HFFc6 (cell line): ENCODE measurements around the gene MARF1. TPM values are rescaled to one million over a fixed set of nuclear protein-coding genes. Genes with fewer than 3 reads are reported as not detected.
"Not testable (repeated sequence)": the region's sequence is repeated elsewhere in the genome, so short reads cannot be mapped to it uniquely, and the experiment has no call there.

Source experiments
- DNase-seq: peaks from one replicate; pipeline ENCODE4 v3.0.0-alpha.2; 2018
- H3K27ac Mint-ChIP-seq: 2 replicates; pipeline ENCODE4 v1.8.0; 2020; ENCODE audit warnings: mild to moderate bottlenecking, mixed read lengths
- H3K27me3 Mint-ChIP-seq: 2 replicates; pipeline ENCODE4 v1.8.0; 2021; ENCODE audit warnings: mild to moderate bottlenecking, moderate library complexity, mixed read lengths; ENCODE audit not compliant: insufficient read depth
- H3K36me3 Mint-ChIP-seq: 2 replicates; pipeline ENCODE4 v1.8.0; 2021; ENCODE audit warnings: low read depth, mixed read lengths
- H3K4me1 Mint-ChIP-seq: 2 replicates; pipeline ENCODE4 v1.8.0; 2020; ENCODE audit warnings: low read depth, mixed read lengths
- H3K4me3 Mint-ChIP-seq: 2 replicates; pipeline ENCODE4 v1.8.0; 2020; ENCODE audit warnings: mild to moderate bottlenecking, moderate library complexity, mixed read lengths
- H3K9me3 Mint-ChIP-seq: 2 replicates; pipeline ENCODE4 v1.8.0; 2020; ENCODE audit warnings: mild to moderate bottlenecking, mixed read lengths
- long read RNA-seq: library from polyadenylated mRNA; unstranded; transcript quantifications from one replicate; pipeline ENCODE4 v2.0.0, GENCODE V29; 2019
- total RNA-seq, 6 experiments: library from RNA; stranded (reverse); fragmentation: NEBNext Ultra II Directional; extraction: Animal tissue kit (Norgen Biotek cat#: 25700); gene quantifications; 2 replicates in 1 of 6; 3 replicates in 5 of 6; pipeline ENCODE4 v1.2.3, GENCODE V29; 2021
- TF ChIP-seq, protein P1 (sequence below): fragments of 200-600 bp; sonication (generic); IDR thresholded peaks from 2 replicates; pipeline ENCODE4 v1.5.0; 2021; ENCODE audit warnings: antibody characterized with exemption, mild to moderate bottlenecking

Gene MARF1, protein sequence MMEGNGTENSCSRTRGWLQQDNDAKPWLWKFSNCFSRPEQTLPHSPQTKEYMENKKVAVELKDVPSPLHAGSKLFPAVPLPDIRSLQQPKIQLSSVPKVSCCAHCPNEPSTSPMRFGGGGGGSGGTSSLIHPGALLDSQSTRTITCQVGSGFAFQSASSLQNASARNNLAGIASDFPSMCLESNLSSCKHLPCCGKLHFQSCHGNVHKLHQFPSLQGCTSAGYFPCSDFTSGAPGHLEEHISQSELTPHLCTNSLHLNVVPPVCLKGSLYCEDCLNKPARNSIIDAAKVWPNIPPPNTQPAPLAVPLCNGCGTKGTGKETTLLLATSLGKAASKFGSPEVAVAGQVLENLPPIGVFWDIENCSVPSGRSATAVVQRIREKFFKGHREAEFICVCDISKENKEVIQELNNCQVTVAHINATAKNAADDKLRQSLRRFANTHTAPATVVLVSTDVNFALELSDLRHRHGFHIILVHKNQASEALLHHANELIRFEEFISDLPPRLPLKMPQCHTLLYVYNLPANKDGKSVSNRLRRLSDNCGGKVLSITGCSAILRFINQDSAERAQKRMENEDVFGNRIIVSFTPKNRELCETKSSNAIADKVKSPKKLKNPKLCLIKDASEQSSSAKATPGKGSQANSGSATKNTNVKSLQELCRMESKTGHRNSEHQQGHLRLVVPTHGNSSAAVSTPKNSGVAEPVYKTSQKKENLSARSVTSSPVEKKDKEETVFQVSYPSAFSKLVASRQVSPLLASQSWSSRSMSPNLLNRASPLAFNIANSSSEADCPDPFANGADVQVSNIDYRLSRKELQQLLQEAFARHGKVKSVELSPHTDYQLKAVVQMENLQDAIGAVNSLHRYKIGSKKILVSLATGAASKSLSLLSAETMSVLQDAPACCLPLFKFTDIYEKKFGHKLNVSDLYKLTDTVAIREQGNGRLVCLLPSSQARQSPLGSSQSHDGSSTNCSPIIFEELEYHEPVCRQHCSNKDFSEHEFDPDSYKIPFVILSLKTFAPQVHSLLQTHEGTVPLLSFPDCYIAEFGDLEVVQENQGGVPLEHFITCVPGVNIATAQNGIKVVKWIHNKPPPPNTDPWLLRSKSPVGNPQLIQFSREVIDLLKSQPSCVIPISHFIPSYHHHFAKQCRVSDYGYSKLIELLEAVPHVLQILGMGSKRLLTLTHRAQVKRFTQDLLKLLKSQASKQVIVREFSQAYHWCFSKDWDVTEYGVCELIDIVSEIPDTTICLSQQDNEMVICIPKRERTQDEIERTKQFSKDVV (N-terminal part only)
- total RNA-seq: 10 to 100 TPM; 34.9 to 39.4 (median 38.5) TPM
- long read RNA-seq, partial matches to known transcripts: 5 of 7 reads
- long read RNA-seq, other reads (novel, unspliced or antisense): 2 of 7 reads

DNA sequence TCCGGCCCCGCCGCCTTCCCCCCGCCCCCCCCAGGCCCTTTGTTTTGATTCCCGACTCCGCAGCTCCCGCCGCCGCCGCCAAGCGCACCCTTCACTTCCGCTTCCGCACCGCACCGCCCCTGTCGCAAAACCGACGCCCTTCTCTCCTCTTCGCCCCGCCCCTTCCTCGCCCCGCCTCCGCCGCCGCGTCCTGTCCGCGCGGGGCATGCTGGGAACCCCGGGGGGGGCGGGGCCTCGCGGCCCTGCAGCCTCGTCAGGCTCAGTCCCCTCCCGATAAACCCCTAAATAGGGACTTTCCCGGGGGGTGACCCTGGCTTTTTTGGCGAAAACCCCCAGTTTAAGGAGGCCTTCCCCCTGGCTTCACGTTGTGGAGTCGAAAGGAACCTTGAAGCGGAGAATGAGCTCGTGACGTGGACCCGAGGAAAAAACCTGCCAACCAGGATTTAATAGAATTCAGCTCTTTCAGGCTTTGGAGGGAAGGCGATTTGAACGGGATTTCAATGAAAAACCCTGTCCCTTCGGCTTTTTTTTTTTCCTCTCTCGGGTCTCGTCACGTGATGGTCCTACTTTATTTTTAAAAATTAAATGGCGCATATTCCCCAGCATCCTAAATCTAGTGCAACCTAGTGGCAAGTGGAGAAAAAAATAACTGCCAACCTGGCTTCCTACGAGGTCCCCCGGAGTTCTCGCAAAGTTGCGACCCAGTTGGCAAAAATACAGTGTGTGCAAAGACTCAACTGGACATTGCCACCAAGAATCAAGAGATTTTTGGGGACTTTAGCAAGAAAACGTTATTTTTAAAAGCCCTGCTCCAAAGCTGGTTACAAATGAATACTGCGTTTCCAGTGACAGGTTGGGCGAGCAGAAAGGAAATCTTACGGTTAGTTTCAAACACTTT, at the start of gene MARF1:
Gene MARF1 (minus strand): TSS at position 107 of the 898 bp plus-strand sequence. CDS start 3,921 bp downstream, outside the sequence.
- Mint-ChIP-seq H3K36me3 (peaks cover 8% of the 10 kb centered on the region; the same call in 1 of the 2 replicates), H3K9me3 (no peaks in the 10 kb centered on the region), H3K27ac (peak within 1 kb of the TSS; percentile 98), H3K4me1 (peaks cover 47% of the 10 kb centered on the region), H3K4me3 (peak within 1 kb of the TSS; percentile 92), H3K27me3 (peaks cover 2% of the 10 kb centered on the region; the same call in 1 of the 2 replicates)
- peak; percentile 93 for DNase-seq
- TF ChIP-seq, protein P1, sequence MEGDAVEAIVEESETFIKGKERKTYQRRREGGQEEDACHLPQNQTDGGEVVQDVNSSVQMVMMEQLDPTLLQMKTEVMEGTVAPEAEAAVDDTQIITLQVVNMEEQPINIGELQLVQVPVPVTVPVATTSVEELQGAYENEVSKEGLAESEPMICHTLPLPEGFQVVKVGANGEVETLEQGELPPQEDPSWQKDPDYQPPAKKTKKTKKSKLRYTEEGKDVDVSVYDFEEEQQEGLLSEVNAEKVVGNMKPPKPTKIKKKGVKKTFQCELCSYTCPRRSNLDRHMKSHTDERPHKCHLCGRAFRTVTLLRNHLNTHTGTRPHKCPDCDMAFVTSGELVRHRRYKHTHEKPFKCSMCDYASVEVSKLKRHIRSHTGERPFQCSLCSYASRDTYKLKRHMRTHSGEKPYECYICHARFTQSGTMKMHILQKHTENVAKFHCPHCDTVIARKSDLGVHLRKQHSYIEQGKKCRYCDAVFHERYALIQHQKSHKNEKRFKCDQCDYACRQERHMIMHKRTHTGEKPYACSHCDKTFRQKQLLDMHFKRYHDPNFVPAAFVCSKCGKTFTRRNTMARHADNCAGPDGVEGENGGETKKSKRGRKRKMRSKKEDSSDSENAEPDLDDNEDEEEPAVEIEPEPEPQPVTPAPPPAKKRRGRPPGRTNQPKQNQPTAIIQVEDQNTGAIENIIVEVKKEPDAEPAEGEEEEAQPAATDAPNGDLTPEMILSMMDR: peak; percentile 72

- H3K27ac Mint-ChIP-seq, DNase-seq, H3K9me3 Mint-ChIP-seq, H3K27me3 Mint-ChIP-seq, H3K4me3 Mint-ChIP-seq: not testable (repeated sequence)
- peaks cover 41% of the 10 kb centered on the region for H3K36me3 Mint-ChIP-seq
- H3K4me1 Mint-ChIP-seq: peaks cover 29% of the 10 kb centered on the region
Observed at GRCh38 chr16:15692508-15692907, 49.6 kb upstream of the MARF1 start.

GRCh38 chr16:15691046-15691445, 48.1 kb upstream of the MARF1 start:
- Mint-ChIP-seq H3K9me3 (no peaks in the 10 kb centered on the region), H3K36me3 (peaks cover 41% of the 10 kb centered on the region), H3K27ac (0 out of 2 replicates have a peak overlapping the region, but pooled peaks have one; percentile 36), H3K27me3 (no peaks in the 10 kb centered on the region; the same call in 1 of the 2 replicates), H3K4me3 (no peak overlapping the region), H3K4me1 (peaks cover 29% of the 10 kb centered on the region)
- no peak for DNase-seq
- TF ChIP-seq, protein P1: no peak

GRCh38 chr16:15690296-15690695, 47.3 kb upstream of the MARF1 start:
- H3K4me1 Mint-ChIP-seq: peaks cover 29% of the 10 kb centered on the region
- peak overlapping the region; percentile 65 for H3K27ac Mint-ChIP-seq
- TF ChIP-seq, protein P1: no peak
- H3K4me3 Mint-ChIP-seq: no peak overlapping the region
- peaks cover 45% of the 10 kb centered on the region for H3K36me3 Mint-ChIP-seq
- no peaks in the 10 kb centered on the region for H3K9me3 Mint-ChIP-seq
- no peaks in the 10 kb centered on the region; the same call in 1 of the 2 replicates for H3K27me3 Mint-ChIP-seq
- DNase-seq: peak; percentile 61

GRCh38 chr16:15689290-15689689, 46.3 kb upstream of the MARF1 start:
- DNase-seq: peak; percentile 19
- H3K27ac Mint-ChIP-seq: peak overlapping the region; percentile 44; the same call in 1 of the 2 replicates

More at GRCh38 chr16:15689290-15689689, 46.3 kb upstream of the MARF1 start:
- Mint-ChIP-seq H3K36me3 (peaks cover 45% of the 10 kb centered on the region), H3K4me1 (peaks cover 25% of the 10 kb centered on the region), H3K27me3 (no peaks in the 10 kb centered on the region; the same call in 1 of the 2 replicates), H3K4me3 (no peak overlapping the region), H3K9me3 (no peaks in the 10 kb centered on the region)
- TF ChIP-seq, protein P1: no peak
